Measurements from ENCODE around the gene PLPP3.

GRCh38 chr1:56577406-56578137 is 1.8 kb downstream of the PLPP3 start:
- no peak for TF ChIP-seq CEBPB (IDR thresholded peaks at IDR 0.05; ENCODE audit: low read depth)
- TF ChIP-seq YY1 (IDR thresholded peaks at IDR 0.05; ENCODE audit: extremely low read depth, insufficient replicate concordance, low read depth, low read length): no peak
- no peak for TF ChIP-seq CTCF (IDR thresholded peaks at IDR 0.05 in 2 of 3, conservative IDR thresholded peaks at IDR 0.05 in 1 of 3; ENCODE audit: borderline replicate concordance in 1 of 3, insufficient read depth in 1 of 3, low read depth in 2 of 3, low read length in 2 of 3)
